Stomach (tissue), 9 donors: Measurements from ENCODE around the gene TIMP1. TPM values are rescaled to one million over a fixed set of nuclear protein-coding genes. Genes with fewer than 3 reads are reported as not detected.
A peak's percentile ranks its signal among the peaks of the same experiment; 100 is the strongest.

Source experiments
- DNase-seq, 2 donors: peaks; one replicate each; pipeline versions ENCODE4 v3.0.0 to v3.0.0-alpha.2; 2013 to 2019
- H3K27ac ChIP-seq, 5 donors: fragments of 200-600 bp in 4 of 5; sonication (generic) in 4 of 5; one replicate each; pipeline ENCODE4 v1.5.1; 2013 to 2019; ENCODE audit warnings: mild to moderate bottlenecking in 1 of 5, moderate library complexity in 1 of 5
- H3K27me3 ChIP-seq, 3 donors: fragments of 200-600 bp; sonication (generic); one replicate each; pipeline ENCODE4 v1.5.1; 2017 to 2019; ENCODE audit warnings: mixed run types in 1 of 3
- H3K36me3 ChIP-seq, 4 donors: fragments of 200-600 bp; sonication (generic); 1 replicate in 3 of 4; 2 replicates in 1 of 4; pipeline ENCODE4 v1.5.1; 2016 to 2019
- H3K4me1 ChIP-seq, 4 donors: fragments of 200-600 bp; sonication (generic); one replicate each; pipeline ENCODE4 v1.5.1; 2016 to 2019
- H3K4me3 ChIP-seq, 4 donors: fragments of 200-600 bp; sonication (generic) in 3 of 4; one replicate each; pipeline ENCODE4 v1.5.1; 2016 to 2019; ENCODE audit warnings: mild to moderate bottlenecking in 1 of 4
- H3K9me3 ChIP-seq, 4 donors: fragments of 200-600 bp; sonication (generic); one replicate each; pipeline ENCODE4 v1.5.1; 2016 to 2019
- EP300 ChIP-seq: sonication (generic); formaldehyde crosslinking; IDR thresholded peaks from one replicate; pipeline ENCODE4 v1.6.1; 2017; ENCODE audit warnings: antibody characterized with exemption
- POLR2A ChIP-seq, 4 donors: fragments of 450-650 bp; IDR thresholded peaks; one replicate each; pipeline ENCODE4 v1.6.1; 2016; ENCODE audit warnings: antibody characterized with exemption in 4 of 4, control low read depth in 2 of 4, mild to moderate bottlenecking in 1 of 4, moderate library complexity in 1 of 4
- POLR2AphosphoS5 ChIP-seq, 3 donors: sonication (generic); formaldehyde crosslinking; IDR thresholded peaks; one replicate each; pipeline ENCODE4 v1.6.1; 2016; ENCODE audit warnings: antibody characterized with exemption in 3 of 3
- WGBS, 5 donors: extraction: QIAGEN DNeasy Blood & Tissue Kit in 3 of 5; methylation state at CpG; one replicate each; pipeline versions ENCODE4 v1.1.5 to v1.1.7; 2013 to 2018; 5-methylcytosine and 5-hydroxymethylcytosine counted together
- intact Hi-C: fragments of 100-400 bp; cut with DNase I; formaldehyde crosslinking; loops from one replicate; pipeline ENCODE4 v1.15.1; 2023; ENCODE audit warnings: low total_unique reads
- polyA plus RNA-seq, 3 donors: library from polyadenylated mRNA; stranded (reverse); fragments of 200-250 nt; gene quantifications; one replicate each; pipeline ENCODE4 v1.2.3, GENCODE V29; 2013
- total RNA-seq, 5 donors: library from RNA; depleted of rRNA; stranded (reverse); fragments of >200 nt; gene quantifications; one replicate each; pipeline versions ENCODE4 v1.1.0 to v1.2.3, GENCODE V29; 2014 to 2016
- TF ChIP-seq, protein P1 (sequence below), 7 experiments: fragments of 450-650 bp in 4 of 7; fragments of 200-600 bp in 3 of 7; sonication (generic) in 3 of 7; IDR thresholded peaks; one replicate each; pipeline ENCODE4 v1.5.1; 2016 to 2019; ENCODE audit warnings: antibody characterized with exemption in 7 of 7, control low read depth in 2 of 7, mild to moderate bottlenecking in 1 of 7
- donor health status: healthy with polysubstance abuse.
- donor health status: Bipolar disorder and iron deficiency.
- donor health status: healthy.

The TIMP1 gene
- total and polyA plus RNA-seq, 8 donors = 40.0 to 237 (median 93.9) TPM

GRCh38 chrX:47619486-47620302 lies 37.5 kb downstream of the TIMP1 start, which contains the start of gene SYN1:
Gene SYN1, minus strand, starts transcription at chrX:47619857. Its CDS starts 129 bp downstream, at chrX:47619728.
- peak; percentile 76 to 95 for DNase-seq
- no peak for TF ChIP-seq POLR2A (IDR thresholded peaks at IDR 0.05)
- peak in 1 of 3 donors; percentile 58 for TF ChIP-seq POLR2AphosphoS5 (IDR thresholded peaks at IDR 0.05)
- TF ChIP-seq, protein P1, sequence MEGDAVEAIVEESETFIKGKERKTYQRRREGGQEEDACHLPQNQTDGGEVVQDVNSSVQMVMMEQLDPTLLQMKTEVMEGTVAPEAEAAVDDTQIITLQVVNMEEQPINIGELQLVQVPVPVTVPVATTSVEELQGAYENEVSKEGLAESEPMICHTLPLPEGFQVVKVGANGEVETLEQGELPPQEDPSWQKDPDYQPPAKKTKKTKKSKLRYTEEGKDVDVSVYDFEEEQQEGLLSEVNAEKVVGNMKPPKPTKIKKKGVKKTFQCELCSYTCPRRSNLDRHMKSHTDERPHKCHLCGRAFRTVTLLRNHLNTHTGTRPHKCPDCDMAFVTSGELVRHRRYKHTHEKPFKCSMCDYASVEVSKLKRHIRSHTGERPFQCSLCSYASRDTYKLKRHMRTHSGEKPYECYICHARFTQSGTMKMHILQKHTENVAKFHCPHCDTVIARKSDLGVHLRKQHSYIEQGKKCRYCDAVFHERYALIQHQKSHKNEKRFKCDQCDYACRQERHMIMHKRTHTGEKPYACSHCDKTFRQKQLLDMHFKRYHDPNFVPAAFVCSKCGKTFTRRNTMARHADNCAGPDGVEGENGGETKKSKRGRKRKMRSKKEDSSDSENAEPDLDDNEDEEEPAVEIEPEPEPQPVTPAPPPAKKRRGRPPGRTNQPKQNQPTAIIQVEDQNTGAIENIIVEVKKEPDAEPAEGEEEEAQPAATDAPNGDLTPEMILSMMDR (IDR thresholded peaks at IDR 0.05) = peak in 3 of 7 experiments; percentile 18 to 26 (median 22)
- no peak for TF ChIP-seq EP300
- Histone ChIP-seq H3K9me3 (no peaks in the 10 kb centered on the region), H3K27me3 (peaks cover 0 to 22% (median 12%) of the 10 kb centered on the region in 3 donors), H3K4me3 (peak within 1 kb of the TSS; percentile 28 to 43 (median 34)), H3K27ac (peak within 1 kb of the TSS in 1 of 5 donors; percentile 1), H3K36me3 (no peaks in the 10 kb centered on the region), H3K4me1 (peaks cover 0 to 14% (median 12%) of the 10 kb centered on the region in 4 donors)
- intact Hi-C loops = no loop called here
- 3 to 60% (median 6%) methylated on average over 26 to 76 of the region's 88 CpGs for WGBS, 5 donors

GRCh38 chrX:47620303-47620685 lies 38.1 kb downstream of the TIMP1 start:
- no peaks in the 10 kb centered on the region for H3K9me3 ChIP-seq
- intact Hi-C loops = no loop called here
- no peak overlapping the region for H3K27ac ChIP-seq
- H3K36me3 ChIP-seq = no peaks in the 10 kb centered on the region
- H3K4me3 ChIP-seq = no peak overlapping the region
- DNase-seq = no peak
- WGBS, 5 donors = 39 to 62% (median 49%) methylated on average over 7 to 9 of the region's 9 CpGs
- peaks cover 0 to 22% (median 12%) of the 10 kb centered on the region in 3 donors for H3K27me3 ChIP-seq
- H3K4me1 ChIP-seq = peaks cover 0 to 14% (median 12%) of the 10 kb centered on the region in 4 donors
- TF ChIP-seq EP300 (no peak), POLR2A (IDR thresholded peaks at IDR 0.05) (no peak), POLR2AphosphoS5 (IDR thresholded peaks at IDR 0.05) (no peak)
- TF ChIP-seq, protein P1 (IDR thresholded peaks at IDR 0.05) = no peak

GRCh38 chrX:47621851-47622250 lies 39.6 kb downstream of the TIMP1 start:
- Histone ChIP-seq H3K27ac (no peak overlapping the region), H3K27me3 (peaks cover 0 to 22% (median 9%) of the 10 kb centered on the region in 3 donors), H3K4me3 (no peak overlapping the region), H3K4me1 (peaks cover 0 to 14% (median 12%) of the 10 kb centered on the region in 4 donors), H3K9me3 (no peaks in the 10 kb centered on the region), H3K36me3 (peaks cover 0 to 4% (median 0%) of the 10 kb centered on the region in 4 donors)
- no peak for DNase-seq
- WGBS, 5 donors = 70 to 86% (median 75%) methylated on average over 6 of the region's 6 CpGs
- intact Hi-C loops = no loop called here
- TF ChIP-seq EP300 (no peak), POLR2A (IDR thresholded peaks at IDR 0.05) (no peak), POLR2AphosphoS5 (IDR thresholded peaks at IDR 0.05) (no peak)
- TF ChIP-seq, protein P1 (IDR thresholded peaks at IDR 0.05) = no peak

GRCh38 chrX:47623540-47624027 lies 41.3 kb downstream of the TIMP1 start:
- no peak overlapping the region for H3K27ac ChIP-seq
- peak in 1 of 2 donors; percentile 88 for DNase-seq
- H3K27me3 ChIP-seq = peaks cover 0 to 22% (median 9%) of the 10 kb centered on the region in 3 donors
- 0 to 38% (median 9%) methylated on average over 1 to 35 of the region's 35 CpGs for WGBS, 5 donors
- intact Hi-C loops = no loop called here
- TF ChIP-seq, protein P1 (IDR thresholded peaks at IDR 0.05) = no peak
- TF ChIP-seq POLR2AphosphoS5 (IDR thresholded peaks at IDR 0.05) (no peak), POLR2A (IDR thresholded peaks at IDR 0.05) (no peak), EP300 (no peak)
- H3K4me3 ChIP-seq = peak overlapping the region in 3 of 4 donors; percentile 17 to 27 (median 25)
- H3K4me1 ChIP-seq = peaks cover 0 to 14% (median 12%) of the 10 kb centered on the region in 4 donors
- H3K36me3 ChIP-seq = peaks cover 0 to 6% (median 0%) of the 10 kb centered on the region in 4 donors
- H3K9me3 ChIP-seq = no peaks in the 10 kb centered on the region
